Activated CD4-positive, alpha-beta T cell treated with anti-CD3 and anti-CD28 coated beads, Interleukin-2, amount 50 U/mL, for 1 hour (primary cell): Measurements from ENCODE around the gene DMD.

Experiments used
- DNase-seq: peaks from one replicate; pipeline ENCODE4 v3.0.0-alpha.2; 2020

DMD gene

GRCh38 chrX:32185160-32185559 lies 1026.2 kb downstream of the DMD start:
- DNase-seq = no peak

GRCh38 chrX:32183066-32183465 lies 1028.3 kb downstream of the DMD start:
- no peak for DNase-seq

GRCh38 chrX:32176510-32176909 lies 1034.8 kb downstream of the DMD start:
- no peak for DNase-seq

- DNase-seq = no peak
Observed at GRCh38 chrX:32170481-32170880, 1040.9 kb downstream of the DMD start.

GRCh38 chrX:32155044-32155638 lies 1056.2 kb downstream of the DMD start:
- no peak for DNase-seq

- DNase-seq = no peak
Observed at GRCh38 chrX:32153585-32153984, 1057.8 kb downstream of the DMD start.

GRCh38 chrX:32150141-32150540 lies 1061.2 kb downstream of the DMD start:
- no peak for DNase-seq

GRCh38 chrX:32141841-32142240 lies 1069.5 kb downstream of the DMD start:
- no peak for DNase-seq

GRCh38 chrX:32139476-32139875 lies 1071.9 kb downstream of the DMD start:
- no peak for DNase-seq

GRCh38 chrX:32137525-32137924 lies 1073.8 kb downstream of the DMD start:
- no peak for DNase-seq

GRCh38 chrX:32126997-32127396 lies 1084.4 kb downstream of the DMD start:
- no peak for DNase-seq

- DNase-seq = no peak
Observed at GRCh38 chrX:32118832-32119231, 1092.5 kb downstream of the DMD start.

GRCh38 chrX:32116047-32116446 lies 1095.3 kb downstream of the DMD start:
- DNase-seq = no peak

- DNase-seq = no peak
Observed at GRCh38 chrX:32087663-32088062, 1123.7 kb downstream of the DMD start.

GRCh38 chrX:32084757-32085156 lies 1126.6 kb downstream of the DMD start:
- no peak for DNase-seq

- no peak for DNase-seq
Observed at GRCh38 chrX:32048285-32048684, 1163.1 kb downstream of the DMD start.

- no peak for DNase-seq
Observed at GRCh38 chrX:32045149-32045548, 1166.2 kb downstream of the DMD start.

- no peak for DNase-seq
Observed at GRCh38 chrX:32041181-32041580, 1170.2 kb downstream of the DMD start.

GRCh38 chrX:32026772-32027171 lies 1184.6 kb downstream of the DMD start:
- no peak for DNase-seq

- DNase-seq = no peak
Observed at GRCh38 chrX:32024072-32024471, 1187.3 kb downstream of the DMD start.

- no peak for DNase-seq
Observed at GRCh38 chrX:32016195-32016594, 1195.2 kb downstream of the DMD start.

GRCh38 chrX:32010948-32011347 lies 1200.4 kb downstream of the DMD start:
- no peak for DNase-seq

GRCh38 chrX:32010212-32010611 lies 1201.1 kb downstream of the DMD start:
- no peak for DNase-seq

- no peak for DNase-seq
Observed at GRCh38 chrX:31993637-31994036, 1217.7 kb downstream of the DMD start.

GRCh38 chrX:31988975-31989374 lies 1222.4 kb downstream of the DMD start:
- no peak for DNase-seq
